ENCODE measurements around the gene FYB1. TPM values are rescaled to one million over a fixed set of nuclear protein-coding genes. Genes with fewer than 3 reads are reported as not detected.

FYB1 gene
- total RNA-seq, 3 donors from 2014 or later (not counting 1 experiment from before 2014, with no cell fraction given) = 277 to 340 (median 295) TPM

- H3K9me3 ChIP-seq (ENCODE audit: control insufficient read depth, insufficient read depth, low read length) = no peaks in the 10 kb centered on the region
- WGBS (ENCODE audit: insufficient coverage) = 100% methylated on average over 2 of the region's 2 CpGs
- Mint-ChIP-seq H3K9me3 (no peaks in the 10 kb centered on the region), H3K4me1 (peaks cover 56 to 58% of the 10 kb centered on the region in 2 donors), H3K27me3 (ENCODE audit: low read depth in 2 of 2) (no peaks in the 10 kb centered on the region), H3K4me3 (no peak overlapping the region), H3K27ac (peak overlapping the region; percentile 38 to 74), H3K36me3 (no peaks in the 10 kb centered on the region)
- no peak overlapping the region for H3K4me3 ChIP-seq (ENCODE audit: low read length)
- peaks cover 2% of the 10 kb centered on the region for H3K36me3 ChIP-seq (ENCODE audit: control insufficient read depth, insufficient read depth, low read length)
- no peak overlapping the region for H3K27ac ChIP-seq (ENCODE audit: low read length)
- intact Hi-C loops (cut with micrococcal nuclease) = no loop called here
- no peaks in the 10 kb centered on the region for H3K27me3 ChIP-seq (ENCODE audit: control insufficient read depth, insufficient read depth, low read length)
- no peaks in the 10 kb centered on the region for H3K4me1 ChIP-seq (ENCODE audit: control insufficient read depth, insufficient read depth, low read length)
- DNase-seq (no peak), ATAC-seq (no peak)
- TF ChIP-seq CTCF (IDR thresholded peaks at IDR 0.05) = no peak
These were observed 14.4 kb upstream of the FYB1 start for GRCh38 chr5:39233783-39234182.

- WGBS (ENCODE audit: insufficient coverage) = 64% methylated on average over 3 of the region's 4 CpGs
- Mint-ChIP-seq H3K4me1 (peaks cover 47 to 50% of the 10 kb centered on the region in 2 donors), H3K27me3 (ENCODE audit: low read depth in 2 of 2) (no peaks in the 10 kb centered on the region), H3K4me3 (peak overlapping the region; percentile 21), H3K9me3 (no peaks in the 10 kb centered on the region), H3K36me3 (no peaks in the 10 kb centered on the region), H3K27ac (peak overlapping the region; percentile 83 to 91)
- ATAC-seq (peak; percentile 76 to 90 (median 86)), DNase-seq (no peak)
- TF ChIP-seq CTCF (IDR thresholded peaks at IDR 0.05) = no peak
- no peaks in the 10 kb centered on the region for H3K27me3 ChIP-seq (ENCODE audit: control insufficient read depth, insufficient read depth, low read length)
- intact Hi-C loops (cut with micrococcal nuclease) = no loop called here
- peaks cover 4% of the 10 kb centered on the region for H3K36me3 ChIP-seq (ENCODE audit: control insufficient read depth, insufficient read depth, low read length)
- H3K9me3 ChIP-seq (ENCODE audit: control insufficient read depth, insufficient read depth, low read length) = no peaks in the 10 kb centered on the region
- H3K27ac ChIP-seq (ENCODE audit: low read length) = peak overlapping the region; percentile 3
- H3K4me1 ChIP-seq (ENCODE audit: control insufficient read depth, insufficient read depth, low read length) = no peaks in the 10 kb centered on the region
- no peak overlapping the region for H3K4me3 ChIP-seq (ENCODE audit: low read length)
These were observed 12.6 kb upstream of the FYB1 start for GRCh38 chr5:39231705-39232525.

GRCh38 chr5:39228596-39228995 is 9.2 kb upstream of the FYB1 start:
- Histone ChIP-seq H3K9me3 (ENCODE audit: control insufficient read depth, insufficient read depth, low read length) (no peaks in the 10 kb centered on the region), H3K4me1 (ENCODE audit: control insufficient read depth, insufficient read depth, low read length) (peaks cover 6% of the 10 kb centered on the region), H3K27ac (ENCODE audit: low read length) (no peak overlapping the region), H3K4me3 (ENCODE audit: low read length) (no peak overlapping the region), H3K27me3 (ENCODE audit: control insufficient read depth, insufficient read depth, low read length) (no peaks in the 10 kb centered on the region), H3K36me3 (ENCODE audit: control insufficient read depth, insufficient read depth, low read length) (peaks cover 4% of the 10 kb centered on the region)
- Mint-ChIP-seq H3K4me1 (peaks cover 54 to 65% of the 10 kb centered on the region in 2 donors), H3K27ac (peak overlapping the region; percentile 25 to 75), H3K36me3 (no peaks in the 10 kb centered on the region), H3K27me3 (ENCODE audit: low read depth in 2 of 2) (no peaks in the 10 kb centered on the region), H3K4me3 (no peak overlapping the region), H3K9me3 (no peaks in the 10 kb centered on the region)
- intact Hi-C loops (cut with micrococcal nuclease) = no loop called here
- no peak for TF ChIP-seq CTCF (IDR thresholded peaks at IDR 0.05)
- DNase-seq (no peak), ATAC-seq (no peak)
- WGBS (ENCODE audit: insufficient coverage) = no CpG with 5 or more reads among the region's 3 CpGs

Data from natural killer cell (primary cell).